Pancreas (tissue), 10 donors: ENCODE measurements around the gene TSSC4. TPM values are rescaled to one million over a fixed set of nuclear protein-coding genes. Genes with fewer than 3 reads are reported as not detected.
A peak's percentile ranks its signal among the peaks of the same experiment; 100 is the strongest.

Experiments used
- ATAC-seq, 4 donors: fragments of 200-7000 bp; cut with Tn5 transposase; one replicate each; pipeline versions ENCODE4 v1.8.0 to v1.9.1; 2020; ENCODE audit warnings: mild to moderate bottlenecking in 4 of 4, moderate library complexity in 4 of 4
- DNase-seq, 6 donors: peaks; one replicate each; pipeline ENCODE4 v3.0.0-alpha.2; 2020
- FAIRE-seq: peaks from 2 replicates; lab custom pipeline; 2012; peaks lifted over from hg19 to GRCh38; lab: Jason Lieb, UNC
- H3K27ac ChIP-seq, 4 donors: fragments of 200-600 bp; sonication (generic); 1 replicate in 3 of 4; 2 replicates in 1 of 4; pipeline versions ENCODE4 v1.5.0 to v1.8.0; 2020
- H3K27me3 ChIP-seq, 4 donors: fragments of 200-600 bp; one replicate each; pipeline ENCODE4 v1.8.0; 2021
- H3K36me3 ChIP-seq, 3 donors: fragments of 200-600 bp; sonication (generic) in 1 of 3; one replicate each; pipeline versions ENCODE4 v1.5.0 to v1.8.0; 2020 to 2021
- H3K4me1 ChIP-seq, 3 donors: fragments of 200-600 bp; one replicate each; pipeline ENCODE4 v1.8.0; 2021
- H3K4me3 ChIP-seq, 4 donors: fragments of 200-600 bp; sonication (generic) in 2 of 4; one replicate each; pipeline versions ENCODE4 v1.5.0 to v1.8.0; 2020 to 2021
- H3K9me3 ChIP-seq, 4 donors: fragments of 200-600 bp; one replicate each; pipeline ENCODE4 v1.8.0; 2021
- CTCF ChIP-seq, 4 donors: fragments of 200-600 bp; sonication (generic) in 3 of 4; IDR thresholded peaks; one replicate each; pipeline versions ENCODE4 v1.5.0 to v1.8.0; 2021; ENCODE audit warnings: antibody characterized with exemption in 4 of 4
- whole genome bisulfite sequencing, 2 donors: extraction: QIAGEN DNeasy Blood & Tissue Kit; methylation state at CpG; one replicate each; pipeline ENCODE4 v1.1.7; 2013; 5-methylcytosine and 5-hydroxymethylcytosine counted together
- intact Hi-C, 3 donors: fragments of 100-400 bp; cut with DNase I; formaldehyde crosslinking; loops; one replicate each; pipeline versions ENCODE4 v1.11.1 to v1.14.2; 2022
- polyA plus RNA-seq, 2 donors: library from polyadenylated mRNA; stranded (reverse); fragments of 200-250 nt; gene quantifications; one replicate each; pipeline ENCODE4 v1.2.3, GENCODE V29; 2013
- total RNA-seq, 6 donors: library from RNA; stranded (reverse); fragmentation: NEBNext Ultra II Directional in 4 of 6; extraction: Animal tissue kit (Norgen Biotek cat#: 25700) in 4 of 6; gene quantifications; one replicate each; pipeline versions ENCODE4 v1.2.1 to v1.2.4, GENCODE V29; 2021 to 2023
- donor health status: healthy with polysubstance abuse.
- donor health status: DM: no; HTN: no; CAD: no; lungs with moderate emphysema.
- donor health status: DM: no; HTN: no; CAD: no.
- donor health status: control.
- donor health status: control.
- donor health status: Bipolar disorder and iron deficiency.
- donor health status: DM: yes; HTN: yes; CAD: no.
- donor health status: DM: no; HTN: no; CAD: no.
- donor health status: DM: no; HTN: no; CAD: no.
- donor health status: DM: yes; HTN: yes; CAD: no.

Gene TSSC4
- total and polyA plus RNA-seq, 8 donors = 16.8 to 60.0 (median 22.1) TPM

- Histone ChIP-seq H3K27ac (no peak overlapping the region), H3K36me3 (no peaks in the 10 kb centered on the region), H3K27me3 (no peaks in the 10 kb centered on the region), H3K4me3 (no peak overlapping the region), H3K4me1 (no peaks in the 10 kb centered on the region), H3K9me3 (no peaks in the 10 kb centered on the region)
- TF ChIP-seq CTCF (IDR thresholded peaks at IDR 0.05) = no peak
- FAIRE-seq = no peak
- intact Hi-C loops = loop anchor here in 2 of 3 donors (5.0 to 10.0 kb wide), 2 partner anchors 108 to 220 kb away; no protein-coding TSS in a partner anchor
- peak in 2 of 6 donors; percentile 18 to 74 for DNase-seq
- 63 to 79% methylated on average over 28 of the region's 28 CpGs for WGBS, 2 donors
- ATAC-seq = no peak
These were observed 14.6 kb downstream of the TSSC4 start for GRCh38 chr11:2415171-2415570.

GRCh38 chr11:2415601-2416380 is 15.2 kb downstream of the TSSC4 start:
- TF ChIP-seq CTCF (IDR thresholded peaks at IDR 0.05) = no peak
- FAIRE-seq = no peak
- no peaks in the 10 kb centered on the region for H3K36me3 ChIP-seq
- H3K9me3 ChIP-seq = no peaks in the 10 kb centered on the region
- WGBS, 2 donors = 62 to 73% methylated on average over 34 of the region's 34 CpGs
- no peaks in the 10 kb centered on the region for H3K27me3 ChIP-seq
- H3K4me1 ChIP-seq = no peaks in the 10 kb centered on the region
- no peak for ATAC-seq
- DNase-seq = peak in 2 of 6 donors; percentile 21 to 63
- H3K4me3 ChIP-seq = no peak overlapping the region
- H3K27ac ChIP-seq = no peak overlapping the region
- intact Hi-C loops = loop anchor here in 2 of 3 donors (5.0 to 10.0 kb wide), 2 partner anchors 108 to 221 kb away; no protein-coding TSS in a partner anchor

- WGBS, 2 donors = 51 to 69% methylated on average over 18 of the region's 18 CpGs
- H3K36me3 ChIP-seq = no peaks in the 10 kb centered on the region
- no peak for TF ChIP-seq CTCF (IDR thresholded peaks at IDR 0.05)
- FAIRE-seq = no peak
- DNase-seq = peak in 2 of 6 donors; percentile 5 to 14
- intact Hi-C loops = loop anchor here in 2 of 3 donors (5.0 to 10.0 kb wide), 2 partner anchors 109 to 222 kb away; no protein-coding TSS in a partner anchor
- H3K27ac ChIP-seq = no peak overlapping the region
- H3K9me3 ChIP-seq = no peaks in the 10 kb centered on the region
- no peak for ATAC-seq
- no peaks in the 10 kb centered on the region for H3K4me1 ChIP-seq
- no peak overlapping the region for H3K4me3 ChIP-seq
- no peaks in the 10 kb centered on the region for H3K27me3 ChIP-seq
These were observed 16.2 kb downstream of the TSSC4 start for GRCh38 chr11:2416765-2417164.

- intact Hi-C loops = loop anchor here in 2 of 3 donors (5.0 to 10.0 kb wide), 2 partner anchors 111 to 223 kb away; no protein-coding TSS in a partner anchor
- H3K27me3 ChIP-seq = no peaks in the 10 kb centered on the region
- no peaks in the 10 kb centered on the region for H3K9me3 ChIP-seq
- no peaks in the 10 kb centered on the region for H3K4me1 ChIP-seq
- 58 to 74% methylated on average over 29 to 30 of the region's 30 CpGs for WGBS, 2 donors
- no peak overlapping the region for H3K27ac ChIP-seq
- no peak for ATAC-seq
- TF ChIP-seq CTCF (IDR thresholded peaks at IDR 0.05) = no peak
- no peak for FAIRE-seq
- DNase-seq = peak in 2 of 6 donors; percentile 25 to 74
- H3K4me3 ChIP-seq = no peak overlapping the region
- H3K36me3 ChIP-seq = no peaks in the 10 kb centered on the region
These were observed 17.5 kb downstream of the TSSC4 start for GRCh38 chr11:2417856-2418692.
